ENCODE measurements around the gene PNKP.

GRCh38 chr19:49882643-49883042, 15.3 kb upstream of the PNKP start:
- TF ChIP-seq TAF1 (IDR thresholded peaks at IDR 0.05; ENCODE audit: low read depth, low read length) (no peak), POLR2A (IDR thresholded peaks at IDR 0.05; ENCODE audit: low read depth, low read length) (no peak), POLR2AphosphoS5 (IDR thresholded peaks at IDR 0.05; ENCODE audit: low read depth, low read length) (no peak), SPI1 (IDR thresholded peaks at IDR 0.05; ENCODE audit: low read depth, low read length) (no peak)
